Peyer's patch (tissue), 4 donors: ENCODE data around the gene MANBA. TPM values are rescaled to one million over a fixed set of nuclear protein-coding genes. Genes with fewer than 3 reads are reported as not detected.

Experiments used
- DNase-seq, 3 donors: peaks; one replicate each; pipeline ENCODE4 v3.0.0-alpha.2; 2017 to 2019
- H3K27ac ChIP-seq, 4 donors: fragments of 200-600 bp; sonication (generic); one replicate each; pipeline ENCODE4 v1.5.1; 2016 to 2019
- H3K27me3 ChIP-seq, 2 donors: fragments of 200-600 bp; sonication (generic); one replicate each; pipeline ENCODE4 v1.5.1; 2019
- H3K36me3 ChIP-seq, 3 donors: fragments of 200-600 bp; sonication (generic); one replicate each; pipeline ENCODE4 v1.5.1; 2016 to 2019
- H3K4me1 ChIP-seq, 4 donors: fragments of 200-600 bp; sonication (generic); one replicate each; pipeline ENCODE4 v1.5.1; 2016 to 2019
- H3K4me3 ChIP-seq, 4 donors: fragments of 200-600 bp; sonication (generic); 1 replicate in 3 of 4; 2 replicates in 1 of 4; pipeline ENCODE4 v1.5.1; 2016 to 2019; ENCODE audit warnings: mild to moderate bottlenecking in 1 of 4
- H3K9me3 ChIP-seq, 4 donors: fragments of 200-600 bp; sonication (generic); one replicate each; pipeline ENCODE4 v1.5.1; 2016 to 2019; ENCODE audit warnings: mild to moderate bottlenecking in 1 of 4
- POLR2A ChIP-seq, 2 donors: fragments of 450-650 bp; IDR thresholded peaks; one replicate each; pipeline ENCODE4 v1.5.1; 2017; ENCODE audit warnings: antibody characterized with exemption in 2 of 2, mild to moderate bottlenecking in 2 of 2, moderate library complexity in 2 of 2
- total RNA-seq, 4 donors: library from RNA; depleted of rRNA; stranded (reverse); fragments of >200 nt; gene quantifications; one replicate each; pipeline ENCODE4 v1.1.0, GENCODE V29; 2016
- TF ChIP-seq, protein P1 (sequence below), 6 experiments: fragments of 450-650 bp in 4 of 6; fragments of 200-600 bp in 2 of 6; sonication (generic) in 1 of 6; IDR thresholded peaks; one replicate each; pipeline ENCODE4 v1.5.1; 2017 to 2019; ENCODE audit warnings: antibody characterized with exemption in 6 of 6, mild to moderate bottlenecking in 3 of 6, moderate library complexity in 1 of 6

Gene MANBA
- total RNA-seq, 4 donors from 2014 or later = 23.3 to 54.5 (median 33.6) TPM

GRCh38 chr4:102799816-102800215 is 39.0 kb upstream of the MANBA start:
- no peak overlapping the region for H3K27ac ChIP-seq
- TF ChIP-seq, protein P1, sequence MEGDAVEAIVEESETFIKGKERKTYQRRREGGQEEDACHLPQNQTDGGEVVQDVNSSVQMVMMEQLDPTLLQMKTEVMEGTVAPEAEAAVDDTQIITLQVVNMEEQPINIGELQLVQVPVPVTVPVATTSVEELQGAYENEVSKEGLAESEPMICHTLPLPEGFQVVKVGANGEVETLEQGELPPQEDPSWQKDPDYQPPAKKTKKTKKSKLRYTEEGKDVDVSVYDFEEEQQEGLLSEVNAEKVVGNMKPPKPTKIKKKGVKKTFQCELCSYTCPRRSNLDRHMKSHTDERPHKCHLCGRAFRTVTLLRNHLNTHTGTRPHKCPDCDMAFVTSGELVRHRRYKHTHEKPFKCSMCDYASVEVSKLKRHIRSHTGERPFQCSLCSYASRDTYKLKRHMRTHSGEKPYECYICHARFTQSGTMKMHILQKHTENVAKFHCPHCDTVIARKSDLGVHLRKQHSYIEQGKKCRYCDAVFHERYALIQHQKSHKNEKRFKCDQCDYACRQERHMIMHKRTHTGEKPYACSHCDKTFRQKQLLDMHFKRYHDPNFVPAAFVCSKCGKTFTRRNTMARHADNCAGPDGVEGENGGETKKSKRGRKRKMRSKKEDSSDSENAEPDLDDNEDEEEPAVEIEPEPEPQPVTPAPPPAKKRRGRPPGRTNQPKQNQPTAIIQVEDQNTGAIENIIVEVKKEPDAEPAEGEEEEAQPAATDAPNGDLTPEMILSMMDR (IDR thresholded peaks at IDR 0.05) = no peak
- no peak for TF ChIP-seq POLR2A (IDR thresholded peaks at IDR 0.05)
- no peaks in the 10 kb centered on the region for H3K4me1 ChIP-seq
- no peaks in the 10 kb centered on the region for H3K9me3 ChIP-seq
- no peaks in the 10 kb centered on the region for H3K27me3 ChIP-seq
- H3K36me3 ChIP-seq = peaks cover 0 to 91% (median 0%) of the 10 kb centered on the region in 3 donors
- no peak for DNase-seq
- H3K4me3 ChIP-seq = no peak overlapping the region

GRCh38 chr4:102794999-102795398 is 34.2 kb upstream of the MANBA start:
- peaks cover 0 to 63% (median 0%) of the 10 kb centered on the region in 3 donors for H3K36me3 ChIP-seq
- TF ChIP-seq, protein P1 (IDR thresholded peaks at IDR 0.05) = no peak
- TF ChIP-seq POLR2A (IDR thresholded peaks at IDR 0.05) = no peak
- no peak overlapping the region for H3K27ac ChIP-seq
- no peak overlapping the region for H3K4me3 ChIP-seq
- H3K4me1 ChIP-seq = no peaks in the 10 kb centered on the region
- no peaks in the 10 kb centered on the region for H3K27me3 ChIP-seq
- DNase-seq = no peak
- H3K9me3 ChIP-seq = no peaks in the 10 kb centered on the region

DNA sequence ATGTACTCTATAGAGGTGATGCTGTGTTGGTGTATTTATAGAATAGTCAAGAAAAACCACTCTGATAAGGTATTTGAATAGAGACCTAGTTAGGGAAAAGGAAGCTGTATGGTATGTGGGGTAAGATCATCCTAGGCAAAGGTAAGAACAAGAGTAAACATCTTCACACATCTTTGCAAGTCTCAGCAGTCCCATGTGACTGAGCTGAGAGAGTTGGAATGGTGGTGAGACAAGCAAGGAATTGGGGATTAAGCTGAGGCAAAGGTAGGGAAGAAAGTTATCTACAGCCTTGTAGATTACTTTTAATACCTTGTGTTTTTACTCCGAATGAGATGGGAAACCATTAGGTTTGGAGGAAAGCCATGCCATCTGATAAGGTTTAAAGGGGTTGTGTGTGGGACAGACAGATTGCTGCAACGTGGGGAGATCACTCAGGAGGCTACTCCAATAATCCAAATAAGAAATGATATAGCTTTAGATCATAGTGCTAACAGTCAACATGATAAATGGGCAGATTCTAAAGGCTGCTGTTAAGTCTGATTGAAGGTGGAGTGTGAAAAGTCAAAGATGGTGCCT is 31.7 kb upstream of the MANBA start:
- H3K27me3 ChIP-seq = no peaks in the 10 kb centered on the region
- H3K36me3 ChIP-seq = peaks cover 0 to 39% (median 0%) of the 10 kb centered on the region in 3 donors
- no peaks in the 10 kb centered on the region for H3K4me1 ChIP-seq
- DNase-seq = no peak
- H3K4me3 ChIP-seq = no peak overlapping the region
- no peaks in the 10 kb centered on the region for H3K9me3 ChIP-seq
- TF ChIP-seq, protein P1 (IDR thresholded peaks at IDR 0.05) = no peak
- no peak for TF ChIP-seq POLR2A (IDR thresholded peaks at IDR 0.05)
- H3K27ac ChIP-seq = no peak overlapping the region

- H3K4me3 ChIP-seq = no peak overlapping the region
- no peaks in the 10 kb centered on the region for H3K9me3 ChIP-seq
- no peak overlapping the region for H3K27ac ChIP-seq
- no peaks in the 10 kb centered on the region for H3K27me3 ChIP-seq
- no peak for DNase-seq
- H3K4me1 ChIP-seq = no peaks in the 10 kb centered on the region
- peaks cover 0 to 28% (median 0%) of the 10 kb centered on the region in 3 donors for H3K36me3 ChIP-seq
- TF ChIP-seq, protein P1 (IDR thresholded peaks at IDR 0.05) = no peak
- TF ChIP-seq POLR2A (IDR thresholded peaks at IDR 0.05) = no peak
These were observed 30.6 kb upstream of the MANBA start for GRCh38 chr4:102791318-102791835.

GRCh38 chr4:102789317-102789717 is 28.5 kb upstream of the MANBA start:
- H3K36me3 ChIP-seq = peaks cover 0 to 7% (median 0%) of the 10 kb centered on the region in 3 donors
- no peaks in the 10 kb centered on the region for H3K27me3 ChIP-seq
- no peaks in the 10 kb centered on the region for H3K9me3 ChIP-seq
- no peak overlapping the region for H3K4me3 ChIP-seq
- no peaks in the 10 kb centered on the region for H3K4me1 ChIP-seq
- no peak for DNase-seq
- no peak overlapping the region for H3K27ac ChIP-seq
- TF ChIP-seq, protein P1 (IDR thresholded peaks at IDR 0.05) = no peak
- TF ChIP-seq POLR2A (IDR thresholded peaks at IDR 0.05) = no peak
